Tibial artery (tissue), 4 donors: Measurements from ENCODE around the gene PCBP3.

Source experiments
- DNase-seq, 2 donors: peaks; one replicate each; pipeline ENCODE4 v3.0.0-alpha.2; 2019
- H3K27ac ChIP-seq, 2 donors: fragments of 200-600 bp; sonication (generic) in 1 of 2; 1 replicate in 1 of 2; 2 replicates in 1 of 2; pipeline ENCODE4 v1.5.1; 2018 to 2019; ENCODE audit warnings: mild to moderate bottlenecking in 1 of 2
- H3K27me3 ChIP-seq, 2 donors: fragments of 200-600 bp; sonication (generic) in 1 of 2; one replicate each; pipeline versions ENCODE4 v1.5.1 to v1.6.0; 2016 to 2019
- H3K36me3 ChIP-seq, 3 donors: fragments of 200-600 bp; sonication (generic) in 2 of 3; one replicate each; pipeline ENCODE4 v1.5.1; 2016 to 2019; ENCODE audit warnings: mild to moderate bottlenecking in 2 of 3
- H3K4me1 ChIP-seq, 4 donors: fragments of 200-600 bp; sonication (generic) in 2 of 4; 1 replicate in 3 of 4; 2 replicates in 1 of 4; pipeline ENCODE4 v1.5.1; 2016 to 2019
- H3K4me3 ChIP-seq, 2 donors: fragments of 200-600 bp; sonication (generic) in 1 of 2; 1 replicate in 1 of 2; 2 replicates in 1 of 2; pipeline ENCODE4 v1.5.1; 2018 to 2019; ENCODE audit warnings: mild to moderate bottlenecking in 2 of 2
- H3K9me3 ChIP-seq, 3 donors: fragments of 200-600 bp; sonication (generic) in 1 of 3; one replicate each; pipeline ENCODE4 v1.5.1; 2016 to 2019
- intact Hi-C: fragments of 100-400 bp; cut with DNase I; formaldehyde crosslinking; loops from one replicate; pipeline ENCODE4 v1.15.0; 2023; ENCODE audit warnings: low total_unique reads
- TF ChIP-seq, protein P1 (sequence below), 2 experiments: fragments of 200-600 bp in 1 of 2; fragments of 450-650 bp in 1 of 2; IDR thresholded peaks; one replicate each; pipeline ENCODE4 v1.5.1; 2017 to 2019; ENCODE audit warnings: antibody characterized with exemption in 2 of 2, mild to moderate bottlenecking in 1 of 2, moderate library complexity in 1 of 2

PCBP3 gene

DNA sequence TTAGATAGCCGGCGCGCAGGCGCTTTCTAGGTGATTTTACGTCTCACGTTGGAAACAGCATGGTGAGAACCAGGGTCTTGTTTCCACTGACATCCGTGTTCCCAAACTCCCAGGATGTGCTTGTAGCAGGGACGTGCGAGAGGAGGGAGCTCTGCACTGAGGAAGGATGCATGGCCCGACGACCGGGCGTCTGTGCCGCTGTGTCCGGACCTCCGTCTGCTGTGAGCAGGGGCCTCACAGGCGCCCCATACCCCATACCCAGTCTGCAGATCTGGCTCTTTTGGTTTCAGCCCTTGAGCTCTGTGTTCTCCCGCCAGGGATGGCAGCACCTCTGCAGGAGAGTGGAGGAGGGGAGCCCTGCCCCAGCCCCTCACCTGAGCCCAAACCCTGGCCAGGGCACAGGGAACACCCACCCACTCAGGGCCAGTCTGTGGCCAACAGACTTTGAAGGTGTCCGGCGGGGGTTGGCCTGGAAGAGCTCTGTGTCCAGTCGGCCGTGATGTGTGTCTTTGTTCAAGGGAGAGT is 270.9 kb downstream of the PCBP3 start:
- peaks cover 0 to 2% of the 10 kb centered on the region in 2 donors for H3K27me3 ChIP-seq
- intact Hi-C loops: no loop called here
- H3K27ac ChIP-seq: no peak overlapping the region
- DNase-seq: no peak
- no peaks in the 10 kb centered on the region for H3K36me3 ChIP-seq
- no peaks in the 10 kb centered on the region for H3K9me3 ChIP-seq
- peaks cover 0 to 6% (median 2%) of the 10 kb centered on the region in 4 donors for H3K4me1 ChIP-seq
- H3K4me3 ChIP-seq: no peak overlapping the region
- TF ChIP-seq, protein P1, sequence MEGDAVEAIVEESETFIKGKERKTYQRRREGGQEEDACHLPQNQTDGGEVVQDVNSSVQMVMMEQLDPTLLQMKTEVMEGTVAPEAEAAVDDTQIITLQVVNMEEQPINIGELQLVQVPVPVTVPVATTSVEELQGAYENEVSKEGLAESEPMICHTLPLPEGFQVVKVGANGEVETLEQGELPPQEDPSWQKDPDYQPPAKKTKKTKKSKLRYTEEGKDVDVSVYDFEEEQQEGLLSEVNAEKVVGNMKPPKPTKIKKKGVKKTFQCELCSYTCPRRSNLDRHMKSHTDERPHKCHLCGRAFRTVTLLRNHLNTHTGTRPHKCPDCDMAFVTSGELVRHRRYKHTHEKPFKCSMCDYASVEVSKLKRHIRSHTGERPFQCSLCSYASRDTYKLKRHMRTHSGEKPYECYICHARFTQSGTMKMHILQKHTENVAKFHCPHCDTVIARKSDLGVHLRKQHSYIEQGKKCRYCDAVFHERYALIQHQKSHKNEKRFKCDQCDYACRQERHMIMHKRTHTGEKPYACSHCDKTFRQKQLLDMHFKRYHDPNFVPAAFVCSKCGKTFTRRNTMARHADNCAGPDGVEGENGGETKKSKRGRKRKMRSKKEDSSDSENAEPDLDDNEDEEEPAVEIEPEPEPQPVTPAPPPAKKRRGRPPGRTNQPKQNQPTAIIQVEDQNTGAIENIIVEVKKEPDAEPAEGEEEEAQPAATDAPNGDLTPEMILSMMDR (IDR thresholded peaks at IDR 0.05): no peak

DNA sequence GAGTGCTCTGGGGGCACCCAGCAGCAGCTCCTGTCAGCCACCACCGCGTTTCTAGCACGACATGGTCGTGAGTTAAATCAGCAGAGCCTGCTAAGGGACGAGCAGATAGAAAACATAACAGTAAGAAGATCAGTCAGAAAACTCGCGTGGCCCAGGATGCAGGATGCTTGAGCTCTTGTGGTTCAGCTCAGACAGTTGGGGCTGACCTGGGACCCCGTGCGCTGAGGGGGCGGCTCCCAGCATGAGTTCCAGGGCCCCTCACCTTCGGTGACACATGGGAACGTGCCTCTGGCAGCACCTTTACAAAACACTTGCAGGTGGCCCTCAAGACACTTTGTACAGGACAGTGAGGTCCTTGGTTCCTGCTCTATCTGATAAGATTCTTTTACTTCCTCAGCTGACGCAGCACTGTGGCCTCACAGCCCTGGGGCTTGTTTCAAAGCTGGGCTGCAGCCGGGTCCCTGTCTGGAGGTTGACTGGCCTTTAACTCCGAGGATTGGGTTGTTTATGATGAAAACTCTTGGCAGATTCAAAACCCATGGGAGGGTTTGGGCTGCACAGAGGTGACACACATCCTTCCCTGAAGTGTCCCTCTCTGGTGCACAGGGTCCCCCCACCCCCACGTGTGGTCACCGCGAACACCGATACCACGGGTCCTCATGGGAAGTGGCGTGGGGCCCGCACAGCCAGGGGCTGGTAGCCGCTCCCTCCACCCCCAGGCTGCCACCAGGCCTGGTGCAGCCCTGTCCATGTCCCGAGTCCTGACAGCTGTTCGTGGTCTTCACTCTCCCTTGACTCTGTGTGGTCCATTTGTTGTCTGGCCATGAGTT is 272.7 kb downstream of the PCBP3 start:
- H3K4me1 ChIP-seq: no peaks in the 10 kb centered on the region
- TF ChIP-seq, protein P1 (IDR thresholded peaks at IDR 0.05): no peak
- no peak overlapping the region for H3K27ac ChIP-seq
- peaks cover 0 to 2% of the 10 kb centered on the region in 2 donors for H3K27me3 ChIP-seq
- DNase-seq: no peak
- H3K36me3 ChIP-seq: no peaks in the 10 kb centered on the region
- intact Hi-C loops: no loop called here
- no peaks in the 10 kb centered on the region for H3K9me3 ChIP-seq
- no peak overlapping the region for H3K4me3 ChIP-seq

DNA sequence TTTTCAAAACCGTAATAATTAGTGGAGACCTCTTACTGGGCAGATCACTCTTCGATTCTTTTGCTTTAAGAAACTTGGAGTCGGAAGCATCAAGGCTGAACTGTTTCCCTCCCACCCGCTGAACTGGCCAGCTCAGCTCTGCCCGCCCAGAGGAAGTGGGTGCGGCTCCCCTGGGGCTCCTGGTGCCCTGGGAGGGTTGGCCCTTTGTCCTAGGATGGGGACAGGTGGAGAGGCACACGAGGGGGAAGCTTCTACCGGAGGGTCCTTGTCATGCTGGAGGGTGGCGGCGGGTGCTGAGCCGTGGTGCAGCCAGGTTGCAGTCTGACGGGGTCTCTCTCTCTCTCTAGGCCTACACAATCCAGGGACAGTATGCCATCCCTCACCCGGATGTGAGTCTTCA is 273.7 kb downstream of the PCBP3 start:
- Histone ChIP-seq H3K27me3 (peaks cover 0 to 2% of the 10 kb centered on the region in 2 donors), H3K36me3 (no peaks in the 10 kb centered on the region), H3K27ac (no peak overlapping the region), H3K9me3 (no peaks in the 10 kb centered on the region), H3K4me1 (no peaks in the 10 kb centered on the region), H3K4me3 (no peak overlapping the region)
- TF ChIP-seq, protein P1 (IDR thresholded peaks at IDR 0.05): no peak
- DNase-seq: no peak
- intact Hi-C loops: no loop called here

DNA sequence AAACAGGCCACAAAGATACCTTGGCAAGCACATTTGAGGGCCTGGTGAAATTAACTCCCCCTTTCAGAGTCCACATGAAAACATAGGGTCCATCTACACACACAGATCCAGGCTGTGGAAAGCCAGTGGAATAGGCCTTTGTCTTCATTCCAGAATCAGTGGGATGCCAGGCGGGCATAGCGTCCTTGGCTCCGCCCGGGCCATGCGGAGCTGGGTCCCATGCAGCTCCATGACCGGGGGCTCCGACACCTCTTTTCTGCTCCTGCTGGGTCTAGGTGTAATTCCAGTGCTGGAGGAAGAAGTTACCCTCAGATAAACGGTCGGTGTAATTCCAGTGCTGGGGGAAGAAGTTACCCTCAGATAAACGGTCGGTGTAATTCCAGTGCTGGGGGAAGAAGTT is 274.5 kb downstream of the PCBP3 start:
- H3K36me3 ChIP-seq: no peaks in the 10 kb centered on the region
- no peak overlapping the region for H3K27ac ChIP-seq
- H3K27me3 ChIP-seq: peaks cover 0 to 2% of the 10 kb centered on the region in 2 donors
- intact Hi-C loops: no loop called here
- no peak for DNase-seq
- H3K9me3 ChIP-seq: no peaks in the 10 kb centered on the region
- H3K4me3 ChIP-seq: no peak overlapping the region
- TF ChIP-seq, protein P1 (IDR thresholded peaks at IDR 0.05): no peak
- no peaks in the 10 kb centered on the region for H3K4me1 ChIP-seq

DNA sequence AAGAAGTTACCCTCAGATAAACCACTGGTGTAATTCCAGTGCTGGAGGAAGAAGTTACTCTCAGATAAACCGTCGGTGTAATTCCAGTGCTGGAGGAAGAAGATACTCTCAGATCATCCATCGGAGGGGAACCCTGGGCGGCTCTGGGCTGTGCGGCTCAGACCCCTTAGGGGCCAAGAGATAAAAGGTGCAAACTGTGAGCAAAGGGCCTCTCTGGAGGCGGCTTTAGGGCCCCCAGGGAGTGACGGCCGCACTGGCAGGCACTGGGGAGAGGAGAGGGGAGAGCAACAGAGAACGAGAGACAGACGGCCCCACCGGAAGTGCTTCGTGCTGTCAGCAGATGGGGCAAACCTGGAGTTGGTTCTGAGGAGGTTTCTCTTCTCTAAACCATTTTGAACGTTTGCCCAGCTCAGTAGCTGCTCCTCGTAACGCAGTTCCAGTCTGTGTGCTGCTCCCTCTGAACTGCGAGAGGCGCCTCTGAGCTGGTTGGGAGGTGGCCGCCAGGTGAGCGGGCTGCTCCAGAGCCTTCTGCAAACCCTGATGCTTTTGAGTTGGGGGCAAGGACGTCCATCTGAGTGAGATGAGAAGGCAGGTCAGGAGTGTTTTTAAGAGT is 275.4 kb downstream of the PCBP3 start:
- no peak for DNase-seq
- H3K9me3 ChIP-seq: no peaks in the 10 kb centered on the region
- no peaks in the 10 kb centered on the region for H3K4me1 ChIP-seq
- TF ChIP-seq, protein P1 (IDR thresholded peaks at IDR 0.05): no peak
- no peak overlapping the region for H3K27ac ChIP-seq
- H3K4me3 ChIP-seq: no peak overlapping the region
- peaks cover 0 to 2% of the 10 kb centered on the region in 2 donors for H3K27me3 ChIP-seq
- intact Hi-C loops: no loop called here
- H3K36me3 ChIP-seq: no peaks in the 10 kb centered on the region
